Motor neuron (in vitro differentiated cells): ENCODE results near the gene ZNF519. TPM values are rescaled to one million over a fixed set of nuclear protein-coding genes. Genes with fewer than 3 reads are reported as not detected.
"Not testable (repeated sequence)": the region's sequence is repeated elsewhere in the genome, so short reads cannot be mapped to it uniquely, and the experiment has no call there.

ENCODE experiments used
- ATAC-seq, 8 experiments: fragments of 200-7000 bp; cut with Tn5 transposase; replicated peaks in 6 of 8; 2 replicates each; pipeline ENCODE4 v1.8.0; 2021; ENCODE audit warnings: mild to moderate bottlenecking in 8 of 8, moderate library complexity in 8 of 8
- H3K27ac ChIP-seq, 2 donors: fragments of 250-450 bp; sonication (Bioruptor Pico); 2 replicates each; pipeline ENCODE4 v1.9.0; 2021; ENCODE audit warnings: antibody characterized with exemption in 2 of 2, mild to moderate bottlenecking in 2 of 2, moderate library complexity in 1 of 2
- H3K4me1 ChIP-seq, 2 donors: fragments of 250-450 bp; sonication (Bioruptor Pico); replicated peaks in 1 of 2; 2 replicates each; pipeline ENCODE4 v1.6.1; 2021; ENCODE audit warnings: antibody characterized with exemption in 2 of 2, mild to moderate bottlenecking in 2 of 2, moderate library complexity in 1 of 2
- H3K4me3 ChIP-seq, 5 donors: fragments of 250-450 bp; sonication (Bioruptor Pico); 2 replicates each; pipeline ENCODE4 v1.9.0; 2021; ENCODE audit warnings: antibody characterized with exemption in 5 of 5, mild to moderate bottlenecking in 5 of 5, moderate library complexity in 4 of 5
- WGBS, 10 experiments: fragments of 450-650 bp; shearing (Covaris generic); methylation state at CpG; one replicate each; pipeline ENCODE4 v1.0.0; 2022; 5-methylcytosine and 5-hydroxymethylcytosine counted together
- in situ Hi-C, 9 experiments: fragments of 400-800 bp; cut with MboI; loops; one replicate each; pipeline ENCODE4 v1.15.0; 2021; ENCODE audit warnings: low sequenced_read_pairs in 9 of 9, low pct_unique_long_range_greater_than_20kb in 2 of 9; ENCODE audit not compliant: unreplicated experiment in 9 of 9
- total RNA-seq, 8 experiments: library from RNA; unstranded; fragments of 300-600 nt; gene quantifications; 2 replicates each; pipeline versions ENCODE4 v1.2.3 to v1.2.4, GENCODE V29; 2022

ZNF519 gene
- total RNA-seq, 8 experiments from 2014 or later = 1.4 to 21.4 (median 10.8) TPM

DNA sequence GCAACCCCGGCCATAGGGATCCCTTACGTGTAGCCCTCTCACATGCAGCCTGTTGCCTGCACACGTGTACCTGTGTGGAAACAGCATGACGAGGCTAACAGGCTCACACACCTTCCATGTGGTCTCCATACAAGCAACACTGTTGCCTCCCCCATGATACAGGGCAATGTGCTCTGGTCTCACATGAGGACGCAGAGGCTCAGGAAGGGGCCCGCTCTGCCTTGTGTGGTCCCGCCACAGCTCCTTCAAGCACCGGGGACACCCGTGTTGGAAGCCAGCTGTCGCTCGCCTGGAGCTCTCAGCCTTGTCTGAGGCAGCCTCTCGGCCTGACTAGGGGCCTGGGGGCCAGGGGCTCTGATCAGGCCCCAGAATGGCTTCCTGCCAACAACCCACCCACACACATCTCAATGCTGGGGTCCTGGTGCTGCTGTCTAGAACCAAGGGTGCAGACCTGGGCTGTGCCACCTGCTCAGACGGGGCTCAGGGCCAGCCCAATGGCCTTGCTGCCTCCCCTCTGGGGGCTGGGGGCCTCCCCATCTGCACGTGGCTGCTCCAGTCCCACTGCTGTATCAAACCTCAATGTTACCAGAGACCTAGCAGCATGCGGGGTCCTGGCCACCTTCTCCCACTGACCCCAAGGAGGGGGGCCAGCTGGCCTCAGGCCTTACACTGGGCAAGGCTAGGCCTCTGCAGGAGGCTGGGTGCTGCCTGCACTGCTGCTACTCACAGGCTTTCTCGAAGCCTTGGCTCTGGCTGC, 11.8 kb upstream of the ZNF519 start:
- H3K4me3 ChIP-seq, ATAC-seq, H3K4me1 ChIP-seq, H3K27ac ChIP-seq, in situ Hi-C loops: not testable (repeated sequence)
- no CpG with 5 or more reads among the region's 16 CpGs for WGBS, 10 experiments

DNA sequence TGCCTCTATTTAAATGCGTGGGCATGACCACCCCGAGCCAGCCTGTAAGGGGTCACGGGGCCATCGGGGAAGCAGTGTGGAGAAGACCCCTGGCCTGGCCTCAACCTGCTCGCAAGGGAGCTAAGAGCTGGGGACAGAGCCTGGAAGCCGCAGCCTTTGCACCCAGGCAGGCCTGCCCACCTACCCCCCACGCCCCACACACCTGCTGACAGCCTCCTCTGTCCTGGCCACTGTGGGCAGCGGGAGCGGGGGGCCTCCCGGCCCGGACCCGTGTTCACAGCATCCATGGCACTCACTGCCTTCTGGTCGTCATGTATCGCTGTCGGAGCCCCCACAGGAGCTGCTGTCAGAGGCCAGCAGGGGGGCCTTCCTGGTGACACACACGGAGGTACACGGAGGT, 11.2 kb upstream of the ZNF519 start:
- H3K27ac ChIP-seq, ATAC-seq, in situ Hi-C loops, H3K4me3 ChIP-seq, H3K4me1 ChIP-seq: not testable (repeated sequence)
- WGBS, 10 experiments = no CpG with 5 or more reads among the region's 17 CpGs

DNA sequence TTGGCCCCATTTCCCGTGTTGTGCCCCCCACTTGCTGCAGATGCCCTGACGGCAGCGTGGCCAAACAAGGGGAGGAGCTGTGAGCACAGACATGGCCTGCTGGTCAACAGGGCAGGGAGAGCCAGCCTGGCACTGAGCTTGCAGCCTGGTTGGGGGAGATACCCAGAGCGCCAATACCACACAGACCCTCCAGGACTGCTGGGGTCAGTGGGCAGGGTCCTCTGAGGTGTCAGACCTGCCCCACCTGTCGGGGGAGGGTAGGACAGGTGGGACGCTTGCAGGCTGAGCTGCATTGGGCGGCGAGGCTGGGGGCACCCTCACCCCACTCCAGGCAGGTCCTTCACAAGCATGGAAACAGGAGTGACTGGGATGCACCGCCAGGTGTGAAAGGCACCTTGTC, 9.9 kb upstream of the ZNF519 start:
- 60% methylated on average over 1 of the region's 9 CpGs; no CpG with 5 or more reads in 9 of the 10 experiments for WGBS, 10 experiments
- H3K4me1 ChIP-seq, H3K4me3 ChIP-seq, H3K27ac ChIP-seq, ATAC-seq, in situ Hi-C loops: not testable (repeated sequence)

DNA sequence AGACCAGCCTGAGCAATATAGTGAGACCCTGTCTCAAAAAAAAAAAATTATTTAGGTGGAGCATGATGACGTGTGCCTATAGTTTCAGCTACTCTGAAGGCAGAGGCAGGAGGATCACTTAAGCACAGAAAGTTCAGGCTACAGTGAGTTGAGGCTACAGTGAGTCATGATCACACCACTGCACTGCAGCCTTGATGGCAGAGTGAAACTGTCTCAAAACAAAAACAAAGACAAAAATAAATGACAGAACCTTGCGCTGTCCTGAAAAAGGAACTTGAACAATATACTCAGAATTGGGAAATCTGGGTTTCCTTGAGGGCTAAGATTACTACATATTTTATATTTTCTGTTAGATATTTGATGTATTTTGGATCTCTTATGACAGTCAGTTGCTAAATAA, 7.3 kb upstream of the ZNF519 start:
- 58 to 100% (median 90%) methylated on average over 1 to 2 of the region's 2 CpGs for WGBS, 10 experiments
- H3K27ac ChIP-seq, H3K4me1 ChIP-seq, ATAC-seq, in situ Hi-C loops, H3K4me3 ChIP-seq: not testable (repeated sequence)

DNA sequence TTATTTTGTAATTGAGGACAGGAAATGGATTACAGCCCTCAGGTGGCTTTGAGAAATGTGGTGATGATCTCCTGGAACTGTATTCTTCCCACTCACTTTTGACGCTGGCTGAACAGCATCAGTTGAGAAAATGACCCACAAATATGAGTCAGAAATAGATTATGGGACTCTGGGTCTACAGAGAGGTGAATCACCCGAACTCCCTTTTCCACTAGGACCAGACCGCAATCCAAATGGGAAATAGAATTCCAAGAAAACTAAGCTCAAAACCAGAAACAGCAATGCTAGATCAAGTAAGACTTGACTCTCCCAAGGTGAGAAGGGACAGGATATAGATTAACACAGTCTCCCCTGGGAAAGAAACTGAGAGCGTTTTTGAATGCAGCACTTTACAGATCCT, 5.7 kb upstream of the ZNF519 start:
- WGBS, 10 experiments = 0 to 86% (median 80%) methylated on average over 1 to 3 of the region's 4 CpGs; no CpG with 5 or more reads in 6 of the 10 experiments
- ATAC-seq, in situ Hi-C loops: not testable (repeated sequence)

DNA sequence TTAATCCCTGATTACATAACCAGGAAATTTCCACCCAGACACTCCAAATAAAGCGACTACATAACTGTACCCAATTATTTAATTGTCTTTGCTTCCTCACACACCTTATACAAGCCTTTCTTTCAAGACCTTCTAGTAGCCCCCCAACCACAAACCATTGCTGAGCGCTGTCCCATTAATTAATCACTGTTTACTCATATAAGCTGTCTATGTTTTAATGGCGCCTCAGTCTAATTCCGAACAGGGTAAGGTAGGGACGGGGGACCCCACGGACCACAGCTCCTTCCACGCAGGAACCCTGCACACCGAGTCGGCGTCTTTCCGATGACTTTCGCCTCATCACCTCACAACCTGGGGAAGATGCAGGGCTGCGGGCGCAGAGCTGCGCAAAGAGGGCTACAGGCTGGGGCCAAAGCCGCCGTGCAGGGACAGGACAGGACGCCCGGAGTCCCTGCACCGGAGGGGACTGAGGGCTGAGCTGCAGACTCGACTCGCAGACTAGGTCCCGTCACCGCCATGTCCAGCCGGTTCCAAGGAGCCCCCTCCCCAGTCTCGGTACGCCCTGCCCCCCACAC, 452 bp downstream of the ZNF519 start:
- ATAC-seq = peak; percentile 40 to 53 (median 46)
- H3K4me1 ChIP-seq, H3K27ac ChIP-seq, in situ Hi-C loops: not testable (repeated sequence)
- H3K4me3 ChIP-seq = peak overlapping the region; percentile 58 to 90 (median 62)
- WGBS, 10 experiments = no CpG with 5 or more reads among the region's 27 CpGs

More for the DNA sequence above, 5.7 kb upstream of the ZNF519 start:
- H3K4me3 ChIP-seq, H3K27ac ChIP-seq, H3K4me1 ChIP-seq: not testable (repeated sequence)

DNA sequence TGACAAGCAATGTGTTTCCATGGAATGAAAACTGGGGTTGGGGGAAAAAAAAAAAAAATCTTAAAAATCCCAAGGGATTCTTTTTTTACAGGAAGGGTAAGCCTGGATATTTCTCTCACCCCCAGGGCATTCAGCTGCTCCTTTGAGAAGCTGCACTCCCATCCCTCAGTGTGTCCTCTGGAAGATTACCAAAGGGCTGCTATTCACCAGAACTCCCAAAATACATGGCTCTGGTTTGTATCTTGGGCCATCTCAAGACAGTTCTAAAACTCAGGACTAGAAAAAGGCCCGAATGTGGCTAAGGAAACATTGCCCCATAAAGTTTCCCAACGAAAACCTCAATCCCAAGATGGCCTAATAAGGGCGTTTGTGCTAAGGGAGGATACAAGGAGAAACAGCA, 1.4 kb downstream of the ZNF519 start:
- H3K27ac ChIP-seq, H3K4me1 ChIP-seq, ATAC-seq, H3K4me3 ChIP-seq, in situ Hi-C loops: not testable (repeated sequence)
- WGBS, 10 experiments = 17% methylated on average over 1 of the region's 3 CpGs; no CpG with 5 or more reads in 9 of the 10 experiments

DNA sequence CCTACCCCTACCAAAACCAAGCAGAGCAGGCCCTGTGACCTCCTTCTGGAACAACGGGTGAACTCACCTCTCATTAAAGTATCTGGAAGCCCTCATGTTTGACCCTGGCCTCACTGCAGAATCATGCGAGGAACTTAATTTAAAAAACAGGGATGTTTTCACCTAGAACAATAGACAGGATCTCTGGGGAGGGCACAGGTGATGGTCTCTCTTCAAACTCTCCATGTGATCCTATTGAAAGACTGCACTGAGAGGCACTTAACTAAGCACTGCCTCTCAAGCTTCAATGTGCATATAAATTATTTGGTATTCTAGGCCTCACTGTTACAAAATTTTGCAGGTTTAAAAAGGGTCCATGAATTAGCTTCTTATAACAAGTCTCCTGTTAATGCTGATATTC, 7.5 kb downstream of the ZNF519 start:
- whole genome bisulfite sequencing, 10 experiments = 38 to 100% (median 79%) methylated on average over 1 to 2 of the region's 2 CpGs; no CpG with 5 or more reads in 3 of the 10 experiments
- ATAC-seq = no peak
- in situ Hi-C loops = no loop called here

DNA sequence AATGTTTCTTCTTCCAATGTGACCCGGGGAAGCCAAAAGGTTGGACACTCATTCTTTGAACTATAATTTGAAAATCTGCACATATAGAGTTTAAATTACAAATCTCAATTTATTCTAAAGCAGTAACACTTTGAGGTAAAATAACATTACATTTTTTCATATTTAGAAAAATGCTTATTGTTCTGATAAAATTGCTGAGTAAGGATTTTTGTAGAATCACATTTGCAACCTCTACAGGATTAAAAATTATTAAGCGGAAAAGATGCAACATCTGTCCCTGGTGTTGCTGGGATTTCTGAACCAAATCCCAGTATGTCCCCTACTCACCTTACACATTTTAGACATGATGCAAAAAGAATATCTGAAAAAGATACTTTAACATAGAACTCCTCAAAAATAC, 10.1 kb downstream of the ZNF519 start:
- Histone ChIP-seq H3K27ac (no peak overlapping the region), H3K4me1 (no peaks in the 10 kb centered on the region), H3K4me3 (no peak overlapping the region)
- in situ Hi-C loops = no loop called here
- ATAC-seq = no peak
- WGBS, 10 experiments = 86 to 100% (median 98%) methylated on average over 1 to 2 of the region's 2 CpGs; no CpG with 5 or more reads in 2 of the 10 experiments

More for the DNA sequence above, 7.5 kb downstream of the ZNF519 start:
- Histone ChIP-seq H3K27ac (no peak overlapping the region), H3K4me3 (no peak overlapping the region), H3K4me1 (no peaks in the 10 kb centered on the region)

DNA sequence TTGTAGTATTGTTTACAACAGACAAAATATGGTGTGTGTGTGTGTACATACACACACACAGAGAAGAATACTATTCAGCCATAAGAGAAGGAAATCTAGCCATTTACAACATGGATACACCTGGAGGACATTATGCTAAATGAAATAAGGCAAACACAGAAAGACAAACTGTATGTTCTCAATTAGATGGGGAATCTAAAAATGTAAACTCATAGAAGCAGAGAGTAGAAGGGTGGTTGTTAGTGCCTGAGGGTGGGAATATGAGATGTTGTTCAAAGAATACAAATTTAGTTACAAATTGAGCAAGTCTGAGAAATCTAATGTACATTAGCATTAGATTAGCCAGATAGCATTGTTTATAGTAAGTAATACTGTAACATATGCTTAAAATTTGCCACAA, 11.3 kb downstream of the ZNF519 start:
- peak in 3 of 8 experiments; percentile 58 to 97 (median 62) for ATAC-seq
- in situ Hi-C loops = no loop called here

DNA sequence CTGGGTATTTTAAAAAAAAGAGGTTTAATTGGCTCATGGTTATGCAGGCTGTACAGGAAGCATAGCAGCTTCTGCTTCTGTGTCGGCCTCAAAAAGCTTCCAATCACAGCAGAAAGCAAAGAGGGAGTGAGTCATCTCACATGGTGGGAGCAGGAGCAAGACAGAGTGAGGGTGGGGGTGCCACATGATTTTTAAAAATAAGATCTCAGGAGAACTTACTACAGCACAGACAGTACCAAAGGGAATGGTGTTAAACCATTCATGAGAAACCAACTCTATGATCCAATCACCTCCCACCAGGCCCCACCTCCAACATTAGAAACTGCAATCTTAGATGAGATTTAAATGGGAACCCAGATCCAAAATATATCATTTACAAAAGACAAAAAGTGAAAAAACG, 14.6 kb downstream of the ZNF519 start:
- 54 to 100% (median 100%) methylated on average over 1 to 2 of the region's 2 CpGs; no CpG with 5 or more reads in 3 of the 10 experiments for WGBS, 10 experiments
- in situ Hi-C loops = no loop called here
- H3K4me1 ChIP-seq = no peaks in the 10 kb centered on the region

More for the DNA sequence above, 11.3 kb downstream of the ZNF519 start:
- H3K4me1 ChIP-seq = no peaks in the 10 kb centered on the region
- H3K4me3 ChIP-seq = no peak overlapping the region
- H3K27ac ChIP-seq = no peak overlapping the region

DNA sequence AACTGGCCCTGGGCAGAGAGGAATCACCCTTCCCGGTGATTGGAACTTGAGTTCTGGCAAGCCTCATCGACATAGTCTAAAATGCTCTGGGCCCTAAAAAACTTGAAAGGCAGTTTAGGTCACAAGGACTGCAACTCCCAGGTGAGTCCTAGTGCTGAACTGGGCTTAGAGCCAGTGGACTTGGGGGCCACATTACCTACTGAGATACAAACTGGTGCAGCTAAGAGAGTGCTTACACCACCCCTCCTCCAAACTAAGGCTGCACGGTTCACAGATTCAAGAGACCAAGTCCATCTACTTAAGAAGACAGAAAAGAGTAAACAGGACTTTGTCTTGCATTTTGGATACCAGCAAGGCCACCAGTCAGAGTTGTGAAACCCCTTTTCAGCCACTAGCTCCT, 25.3 kb downstream of the ZNF519 start:
- Histone ChIP-seq H3K4me1 (no peaks in the 10 kb centered on the region), H3K4me3 (no peak overlapping the region), H3K27ac (no peak overlapping the region)
- ATAC-seq = no peak
- 90 to 100% (median 100%) methylated on average over 1 to 2 of the region's 3 CpGs; no CpG with 5 or more reads in 5 of the 10 experiments for WGBS, 10 experiments
- in situ Hi-C loops = no loop called here

More for the DNA sequence above, 14.6 kb downstream of the ZNF519 start:
- H3K27ac ChIP-seq = no peak overlapping the region
- H3K4me3 ChIP-seq = no peak overlapping the region
- ATAC-seq = no peak

DNA sequence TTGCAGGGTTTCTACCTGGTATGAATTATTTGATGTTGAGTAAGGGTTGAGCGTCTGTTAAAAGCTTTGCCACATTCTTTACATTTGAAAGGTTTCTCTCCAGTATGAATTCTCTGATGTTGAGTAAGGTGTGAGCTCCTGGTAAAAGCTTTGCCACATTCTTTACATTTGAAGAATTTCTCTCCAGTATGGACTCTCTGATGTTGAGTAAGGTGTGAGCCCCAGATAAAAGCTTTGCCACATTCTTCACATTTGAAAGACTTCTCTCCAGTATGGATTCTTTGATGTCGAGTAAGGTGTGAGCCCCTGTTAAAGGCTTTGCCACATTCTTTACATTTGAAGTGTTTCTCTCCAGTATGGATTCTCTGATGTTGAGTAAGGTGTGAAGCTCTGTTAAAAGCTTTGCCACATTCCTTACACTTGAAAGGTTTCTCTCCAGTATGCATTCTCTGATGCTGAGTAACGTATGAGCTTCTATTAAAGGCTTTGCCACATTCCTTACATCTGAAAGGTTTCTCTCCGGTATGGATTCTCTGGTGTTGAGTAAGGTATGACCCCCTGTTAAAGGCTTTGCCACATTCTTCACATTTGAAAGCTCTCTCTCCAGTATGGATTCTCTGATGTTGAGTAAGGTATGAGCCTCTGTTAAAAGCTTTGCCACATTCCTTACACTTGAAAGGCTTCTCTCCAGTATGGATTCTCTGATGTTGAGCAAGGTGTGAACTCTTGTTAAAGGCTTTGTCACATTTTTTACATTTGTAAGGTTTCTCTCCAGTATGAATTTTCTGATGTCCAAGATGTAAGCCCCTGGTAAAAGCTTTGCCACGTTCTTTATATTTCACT, 27.1 kb downstream of the ZNF519 start:
- no peak for ATAC-seq
- in situ Hi-C loops = no loop called here
- Histone ChIP-seq H3K4me3 (no peak overlapping the region), H3K4me1 (no peaks in the 10 kb centered on the region), H3K27ac (no peak overlapping the region)
- WGBS, 10 experiments = 80 to 100% (median 96%) methylated on average over 1 to 5 of the region's 5 CpGs
